HG03139 (cell line): ENCODE results near the gene SEPTIN14.
"Not testable (repeated sequence)": the region's sequence is repeated elsewhere in the genome, so short reads cannot be mapped to it uniquely, and the experiment has no call there.

Experiments
- ATAC-seq: cut with Tn5 transposase; IDR thresholded peaks from one replicate; pipeline ENCODE4 v1.9.1; 2021; ENCODE audit not compliant: unreplicated experiment

The SEPTIN14 gene

DNA sequence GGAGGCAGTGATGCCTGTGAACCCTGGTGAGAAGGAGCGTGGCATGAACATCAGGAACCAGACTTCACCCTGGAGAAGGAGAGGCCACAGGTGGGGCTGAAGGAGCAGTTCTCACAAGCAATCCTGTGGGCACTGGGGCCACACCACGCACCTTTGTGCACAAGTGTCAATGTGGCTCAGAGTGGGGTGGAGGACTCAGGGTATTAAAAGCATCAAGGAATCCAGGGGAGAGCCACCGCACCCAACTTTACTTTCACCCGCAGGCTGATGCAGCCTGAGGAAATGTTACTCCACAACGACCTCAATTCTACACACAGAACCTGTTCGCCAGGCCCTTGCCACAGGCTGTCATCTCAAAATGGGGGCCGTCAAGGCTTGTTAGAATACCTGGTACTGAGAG is 77.1 kb downstream of the SEPTIN14 start:
- ATAC-seq = not testable (repeated sequence)

DNA sequence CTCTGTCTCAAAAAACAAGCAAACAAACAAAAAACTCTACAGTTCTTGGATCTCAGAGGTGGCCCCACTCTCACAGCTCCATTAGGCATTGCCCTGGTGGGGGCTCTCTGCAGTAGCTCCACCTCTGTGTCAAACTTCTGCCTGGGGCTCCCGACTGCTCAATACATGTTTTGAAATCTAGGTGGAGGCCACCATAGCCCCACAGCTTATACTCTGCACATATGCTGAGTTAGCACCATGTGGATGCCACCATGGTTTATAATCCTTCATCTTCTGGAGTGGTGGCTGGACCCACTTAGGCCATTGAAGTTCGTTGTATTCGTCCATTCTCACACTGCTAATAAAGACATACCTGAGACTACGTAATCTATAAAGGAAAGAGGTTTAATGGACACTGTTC is 78.4 kb downstream of the SEPTIN14 start:
- ATAC-seq = no peak

DNA sequence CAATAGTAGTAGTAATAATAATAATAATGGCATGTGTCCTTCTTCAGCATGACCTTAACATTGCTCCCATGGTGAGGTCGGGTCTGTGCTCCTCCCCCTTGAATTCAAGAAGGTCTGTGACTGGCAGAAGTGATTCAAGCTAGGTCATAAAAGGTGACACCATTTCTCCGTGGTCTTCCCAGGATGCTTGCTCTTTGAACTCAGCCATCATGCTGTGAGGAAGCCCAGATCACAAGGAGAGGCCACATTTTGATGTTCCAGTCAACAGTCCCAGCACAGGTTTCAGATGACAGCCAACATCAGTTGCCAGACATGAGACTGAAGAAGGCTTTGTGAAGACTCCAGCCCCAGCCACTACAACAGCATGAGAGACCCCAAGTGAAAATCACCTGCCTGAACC is 83.9 kb downstream of the SEPTIN14 start:
- no peak for ATAC-seq

DNA sequence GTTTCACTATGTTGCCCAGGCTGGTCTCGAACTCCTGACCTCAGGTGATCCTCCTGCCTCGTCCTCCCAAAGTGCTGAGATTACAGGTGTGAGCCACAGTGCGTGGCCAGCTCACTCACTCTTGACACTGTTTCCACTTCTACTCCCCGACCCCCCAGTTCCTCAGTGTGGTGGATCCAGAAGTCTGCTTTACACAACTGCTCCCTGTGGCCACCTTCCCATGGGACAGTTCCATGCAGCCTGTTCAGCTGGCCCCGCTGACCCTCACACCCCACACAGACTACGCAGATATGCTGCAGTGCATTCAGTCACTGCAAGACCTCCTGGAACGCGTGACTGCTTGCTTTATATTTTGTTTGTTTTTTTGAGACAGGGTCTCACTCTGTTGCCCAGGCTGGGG is 86.4 kb downstream of the SEPTIN14 start:
- no peak for ATAC-seq

DNA sequence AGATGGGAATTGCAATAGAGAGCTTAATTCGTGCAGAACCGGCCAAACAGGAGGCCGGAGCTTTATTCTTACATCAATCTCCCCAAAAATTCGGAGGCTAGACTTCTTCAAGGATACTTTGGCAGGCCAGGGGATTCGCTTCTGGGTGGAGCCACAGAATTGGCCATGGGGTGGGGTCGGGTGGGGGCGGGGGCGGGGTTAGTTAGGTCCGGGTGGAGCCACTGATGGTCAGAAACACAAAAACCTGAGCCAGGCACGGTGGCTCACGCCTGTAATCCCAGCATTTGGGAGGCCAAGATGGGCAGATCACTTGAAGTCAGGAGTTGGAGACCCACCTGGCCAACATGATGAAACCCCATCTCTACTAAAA is 87.5 kb downstream of the SEPTIN14 start:
- no peak for ATAC-seq

DNA sequence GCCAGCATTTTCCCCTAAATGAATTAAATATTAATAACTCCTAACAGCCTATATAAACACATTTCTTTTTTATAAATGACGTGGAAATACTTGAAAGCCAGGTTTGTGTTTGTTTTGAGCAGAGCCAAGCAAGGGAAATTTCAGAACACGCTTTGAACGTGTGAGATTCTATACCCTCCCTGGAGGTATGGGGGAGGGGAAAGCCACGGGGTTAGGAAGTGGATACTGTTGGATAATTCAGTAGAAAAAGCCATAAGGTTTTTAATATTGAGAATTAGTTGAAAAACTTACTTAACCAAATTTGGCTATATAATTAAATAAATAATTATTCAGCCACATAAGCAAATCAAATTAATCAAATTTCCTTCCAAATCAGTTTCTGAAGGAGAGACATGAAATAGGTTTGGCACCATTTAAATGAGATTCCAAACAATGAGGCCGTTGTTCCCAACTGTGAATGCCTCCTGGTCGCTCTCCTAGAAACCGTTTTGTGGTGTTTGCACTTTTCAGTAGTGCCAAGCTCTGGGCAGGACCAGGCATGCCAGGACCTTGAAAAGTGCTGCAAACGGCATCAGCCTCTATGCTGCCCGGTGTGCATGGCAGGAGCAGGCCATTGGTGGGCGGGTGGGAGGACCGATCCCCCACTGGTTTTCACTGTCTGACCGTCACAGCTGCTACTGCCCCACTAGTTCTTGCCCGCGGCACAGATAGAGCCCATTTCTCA is 88.1 kb downstream of the SEPTIN14 start:
- ATAC-seq = no peak

DNA sequence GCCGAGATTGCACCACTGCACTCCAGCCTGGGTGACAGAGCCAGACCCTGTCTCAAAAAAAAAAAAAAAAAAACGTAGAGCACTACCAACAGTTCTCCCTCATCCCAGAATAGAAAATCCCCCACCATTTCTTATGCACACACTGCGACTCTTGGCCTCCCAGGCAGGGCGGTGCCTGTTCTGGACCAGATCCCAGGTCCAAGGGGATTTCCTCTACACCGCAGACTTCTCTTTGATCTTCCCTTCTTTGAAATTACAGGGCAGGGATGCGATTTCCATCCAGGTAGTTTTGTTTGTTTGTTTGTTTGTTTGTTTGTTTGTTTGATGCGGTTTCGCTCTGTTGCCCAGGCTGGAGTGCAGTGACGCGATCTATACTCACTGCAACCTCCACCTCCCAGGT is 91.8 kb downstream of the SEPTIN14 start:
- no peak for ATAC-seq

DNA sequence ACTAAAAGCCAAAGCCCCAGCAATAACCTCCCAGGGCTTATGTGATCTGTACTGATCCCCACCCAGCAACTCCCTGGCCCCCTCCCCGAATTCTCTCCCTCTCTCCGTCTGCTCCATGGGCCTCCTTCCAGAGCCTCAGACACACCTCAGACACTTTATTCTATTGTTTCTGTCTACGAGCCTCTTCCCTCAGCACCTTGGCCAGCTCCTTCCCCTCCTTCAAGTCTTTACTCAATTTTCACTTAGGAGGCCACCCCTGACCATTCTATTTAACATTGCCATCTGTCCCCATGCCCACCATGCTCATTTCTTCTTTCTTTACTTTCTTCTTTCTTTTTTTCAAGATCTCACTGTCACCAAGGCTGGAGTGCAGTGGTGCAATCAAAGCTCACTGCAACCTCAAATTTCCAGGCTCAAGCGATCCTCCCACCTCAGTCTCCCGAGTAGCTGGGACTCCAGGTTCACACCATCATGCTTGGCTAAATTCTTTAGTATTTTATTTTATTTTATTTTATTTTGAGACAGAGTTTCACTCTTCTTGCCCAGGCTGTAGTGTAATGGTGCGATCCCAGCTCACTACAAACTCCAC is 109.2 kb downstream of the SEPTIN14 start:
- not testable (repeated sequence) for ATAC-seq

DNA sequence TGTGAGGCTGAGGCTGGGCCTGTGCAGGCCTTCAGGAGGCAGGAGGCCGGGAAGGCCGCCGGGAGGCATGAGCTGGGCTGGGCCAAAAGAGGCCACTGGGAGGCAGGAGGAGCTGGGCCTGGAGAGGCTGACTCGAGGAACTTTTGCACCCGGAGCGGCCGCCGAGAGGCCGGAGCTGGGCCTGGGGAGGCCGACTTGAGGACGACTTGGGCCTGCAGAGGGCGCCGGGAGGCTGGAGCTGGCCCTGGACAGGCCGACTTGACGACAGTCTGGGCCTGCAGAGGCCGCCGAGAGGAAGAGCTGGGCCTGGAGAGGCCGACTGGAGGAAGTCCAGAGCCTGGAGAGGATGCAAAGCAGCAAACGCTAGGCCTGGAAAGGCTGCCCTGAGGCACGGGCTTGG is 117.8 kb downstream of the SEPTIN14 start:
- not testable (repeated sequence) for ATAC-seq
